ENCODE data around the gene MICALL2. TPM values are rescaled to one million over a fixed set of nuclear protein-coding genes. Genes with fewer than 3 reads are reported as not detected.

Gene MICALL2
- polyA plus RNA-seq, 1 of the 3 experiments (the other 2 are of a cell fraction) = 38.8 TPM

DNA sequence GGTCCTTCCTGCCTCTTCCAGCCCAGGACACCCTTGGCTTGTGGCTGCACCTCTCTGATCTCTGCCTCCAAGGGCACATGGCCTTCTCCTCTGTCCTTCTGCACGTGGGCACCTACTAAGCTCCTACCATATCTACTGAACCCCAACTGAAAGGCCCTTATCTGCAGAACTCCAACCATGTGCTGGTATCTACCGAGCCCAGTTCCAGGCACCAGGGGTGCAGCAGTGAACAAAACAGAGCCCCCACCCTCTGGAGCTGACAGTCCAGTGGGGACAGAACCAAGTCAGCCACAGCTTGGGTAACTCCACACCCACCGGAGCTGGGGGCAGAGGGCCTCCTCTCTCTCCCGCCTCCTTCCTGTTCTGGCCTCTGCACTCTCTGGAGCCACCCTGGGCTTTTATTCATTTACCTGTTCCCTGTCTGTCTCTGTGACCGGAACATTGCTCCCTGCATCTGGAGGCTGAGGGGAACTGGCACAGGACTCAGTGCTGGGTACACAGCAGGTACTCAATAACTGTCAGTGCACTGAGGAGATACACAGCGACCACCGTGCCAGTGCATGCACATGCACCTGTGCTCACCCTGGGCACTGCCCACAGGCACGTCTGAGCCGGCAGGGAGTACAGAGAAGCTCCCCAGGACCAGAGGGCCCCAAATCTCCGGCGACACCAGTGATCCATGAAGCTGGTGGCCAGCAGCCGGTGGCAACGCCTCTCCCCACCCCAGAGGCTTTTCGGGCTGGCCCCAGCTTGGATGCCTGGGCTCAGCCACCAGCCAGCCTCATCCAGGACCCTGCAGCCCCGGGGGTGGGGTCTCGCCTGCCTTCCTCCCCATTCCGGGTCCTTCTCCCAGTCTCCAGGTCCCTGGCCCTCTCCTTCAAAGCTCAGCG is 2.0 kb downstream of the MICALL2 start:
- no peaks in the 10 kb centered on the region for H3K9me3 ChIP-seq
- DNase-seq = no peak
- H4K20me1 ChIP-seq (ENCODE audit: insufficient read depth) = peaks cover 60% of the 10 kb centered on the region
- ChIA-PET POLR2A (interaction anchor here (1.8 kb wide), 1 partner anchor 9 kb away, joined by 4 read pairs; no protein-coding TSS in a partner anchor), CTCF (interaction anchor here (1.2 to 4.8 kb wide), 6 partner anchors 9 to 231 kb away, joined by 3 to 36 read pairs (median 12); no protein-coding TSS in a partner anchor)
- H3F3A ChIP-seq (replicated peaks; ENCODE audit: insufficient read depth) = peaks cover 14% of the 10 kb centered on the region
- WGBS (ENCODE audit: low lambda C conversion rate) = 87% methylated on average over 17 of the region's 18 CpGs
- no peak overlapping the region for H3K27ac ChIP-seq (ENCODE audit: low read depth in 2 of 2, low read length in 1 of 2)
- H2AFZ ChIP-seq (ENCODE audit: low read depth) = no peak overlapping the region
- H3K4me3 ChIP-seq (ENCODE audit: low read depth in 2 of 2, low read length in 1 of 2) = peak overlapping the region; percentile 78 to 100; a peak in 2 of 4 replicates
- peak overlapping the region; percentile 96; the same call in 1 of the 2 replicates for H3K9ac ChIP-seq
- no peaks in the 10 kb centered on the region for H3K9me2 ChIP-seq
- H3K4me2 ChIP-seq = peak overlapping the region; percentile 99
- H3K79me2 ChIP-seq (ENCODE audit: insufficient read depth) = peaks cover 66% of the 10 kb centered on the region
- no peak for TF ChIP-seq NFIC (IDR thresholded peaks at IDR 0.05; ENCODE audit: borderline replicate concordance)
- TF ChIP-seq ELF1 (IDR thresholded peaks at IDR 0.05) = no peak
- TF ChIP-seq GATA2 (CRISPR knock-in tag; IDR thresholded peaks at IDR 0.05) = no peak
- no peak for TF ChIP-seq FOSL2 (IDR thresholded peaks at IDR 0.05; ENCODE audit: borderline replicate concordance, low read depth)
- no peak for TF ChIP-seq REST (IDR thresholded peaks at IDR 0.05; ENCODE audit: low read depth, low read length)
- TF ChIP-seq SIN3A (IDR thresholded peaks at IDR 0.05; ENCODE audit: borderline replicate concordance, low read depth, low read length) = no peak
- TF ChIP-seq EP300 (IDR thresholded peaks at IDR 0.05; ENCODE audit: borderline replicate concordance in 1 of 2, low read depth in 1 of 2, low read length in 1 of 2) = no peak
- TF ChIP-seq USF1 (IDR thresholded peaks at IDR 0.05; ENCODE audit: borderline replicate concordance, low read depth) = no peak
- TF ChIP-seq YY1 (IDR thresholded peaks at IDR 0.05; ENCODE audit: low read depth) = no peak
- no peak for TF ChIP-seq IRF3 (IDR thresholded peaks at IDR 0.05; ENCODE audit: low read depth, low read length)
- no peak for TF ChIP-seq SMC3 (IDR thresholded peaks at IDR 0.05; ENCODE audit: low read depth, low read length)
- no peak for TF ChIP-seq PBX3 (IDR thresholded peaks at IDR 0.05)
- TF ChIP-seq TEAD4 (IDR thresholded peaks at IDR 0.05; ENCODE audit: borderline replicate concordance, insufficient read depth) = no peak
- no peak for TF ChIP-seq MEF2A (IDR thresholded peaks at IDR 0.05; ENCODE audit: borderline replicate concordance, low read depth)
- TF ChIP-seq RXRA (IDR thresholded peaks at IDR 0.05; ENCODE audit: borderline replicate concordance, low read depth) = no peak
- TF ChIP-seq TAF1 (IDR thresholded peaks at IDR 0.05; ENCODE audit: borderline replicate concordance, low read depth, low read length) = no peak
- TF ChIP-seq, protein P1, sequence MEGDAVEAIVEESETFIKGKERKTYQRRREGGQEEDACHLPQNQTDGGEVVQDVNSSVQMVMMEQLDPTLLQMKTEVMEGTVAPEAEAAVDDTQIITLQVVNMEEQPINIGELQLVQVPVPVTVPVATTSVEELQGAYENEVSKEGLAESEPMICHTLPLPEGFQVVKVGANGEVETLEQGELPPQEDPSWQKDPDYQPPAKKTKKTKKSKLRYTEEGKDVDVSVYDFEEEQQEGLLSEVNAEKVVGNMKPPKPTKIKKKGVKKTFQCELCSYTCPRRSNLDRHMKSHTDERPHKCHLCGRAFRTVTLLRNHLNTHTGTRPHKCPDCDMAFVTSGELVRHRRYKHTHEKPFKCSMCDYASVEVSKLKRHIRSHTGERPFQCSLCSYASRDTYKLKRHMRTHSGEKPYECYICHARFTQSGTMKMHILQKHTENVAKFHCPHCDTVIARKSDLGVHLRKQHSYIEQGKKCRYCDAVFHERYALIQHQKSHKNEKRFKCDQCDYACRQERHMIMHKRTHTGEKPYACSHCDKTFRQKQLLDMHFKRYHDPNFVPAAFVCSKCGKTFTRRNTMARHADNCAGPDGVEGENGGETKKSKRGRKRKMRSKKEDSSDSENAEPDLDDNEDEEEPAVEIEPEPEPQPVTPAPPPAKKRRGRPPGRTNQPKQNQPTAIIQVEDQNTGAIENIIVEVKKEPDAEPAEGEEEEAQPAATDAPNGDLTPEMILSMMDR (IDR thresholded peaks at IDR 0.05) = no peak
- H3K4me1 ChIP-seq (ENCODE audit: control insufficient read depth in 1 of 2, insufficient read depth in 2 of 2, low read depth in 1 of 2, low read length in 1 of 2) = peaks cover 17 to 28% of the 10 kb centered on the region in 2 experiments; a peak in 3 of 4 replicates
- peaks cover 0 to 6% of the 10 kb centered on the region in 2 experiments for H3K36me3 ChIP-seq (replicated peaks in 1 of 2; ENCODE audit: control insufficient read depth in 1 of 2, insufficient read depth in 2 of 2, low read length in 1 of 2)
- no peaks in the 10 kb centered on the region for H3K27me3 ChIP-seq (ENCODE audit: insufficient read depth)

All from SK-N-SH (cell line).